Fibroblast of villous mesenchyme (primary cell): ENCODE measurements around the gene CIRBP. TPM values are rescaled to one million over a fixed set of nuclear protein-coding genes. Genes with fewer than 3 reads are reported as not detected.

ENCODE experiments used
- DNase-seq: peaks from one replicate; pipeline ENCODE4 v3.0.0-alpha.2; 2010; ENCODE audit warnings: low read depth
- H3K4me3 ChIP-seq: 2 replicates; pipeline ENCODE4 v1.5.1; 2011; ENCODE audit warnings: low read depth, mild to moderate bottlenecking, low read length
- total RNA-seq: library from RNA; depleted of rRNA; stranded (reverse); fragments of >200 nt; gene quantifications from 2 replicates; pipeline ENCODE4 v1.2.3, GENCODE V29; 2012
- TF ChIP-seq, protein P1 (sequence below): IDR thresholded peaks from 2 replicates; pipeline ENCODE4 v1.5.1; 2012; ENCODE audit warnings: low read depth, mild to moderate bottlenecking, low read length; ENCODE audit not compliant: insufficient read depth

The CIRBP gene
- total RNA-seq, 1 donor, result 85.5 TPM

DNA sequence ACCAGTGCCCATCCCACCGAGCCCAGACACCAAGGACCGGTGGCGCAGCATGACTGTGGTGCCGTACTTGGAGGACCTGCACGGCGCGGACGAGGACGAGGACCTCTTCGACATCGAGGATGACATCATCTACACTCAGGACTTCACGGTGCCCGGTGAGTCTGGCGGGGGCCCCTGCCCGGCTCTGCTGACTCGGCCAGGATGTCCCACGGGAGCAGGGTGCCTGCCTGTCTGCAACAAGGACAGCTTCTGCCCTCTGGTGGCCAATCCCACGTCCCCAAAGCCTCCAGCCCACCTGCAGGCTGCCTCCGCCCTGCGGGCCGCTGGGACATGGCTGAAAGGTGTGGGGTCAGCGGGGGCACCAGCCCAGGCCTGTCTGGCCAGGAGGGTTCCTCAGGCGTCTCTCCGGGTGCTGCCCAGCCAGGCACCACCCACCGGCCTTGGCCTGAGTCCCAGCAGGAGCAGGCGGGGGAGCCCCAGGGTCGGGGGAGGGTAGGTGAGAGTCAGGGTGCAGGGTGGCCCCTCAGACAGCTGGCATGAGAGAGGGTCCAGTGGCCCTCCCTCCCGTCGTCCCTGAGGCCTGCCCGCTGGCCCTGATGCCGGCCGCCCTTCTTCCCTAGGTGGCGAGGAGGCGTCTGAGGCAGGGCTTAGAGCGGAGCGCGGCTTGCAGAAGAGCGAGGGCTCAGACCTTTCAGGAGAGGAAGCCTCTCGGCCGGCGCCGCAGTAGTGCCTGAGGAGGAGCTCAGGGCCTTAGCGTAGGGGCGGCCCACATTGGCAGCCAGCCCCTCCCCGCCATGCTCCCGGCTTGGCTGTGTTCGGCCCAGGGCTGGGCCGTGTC is 45.9 kb upstream of the CIRBP start:
- no peak overlapping the region for H3K4me3 ChIP-seq
- TF ChIP-seq, protein P1, sequence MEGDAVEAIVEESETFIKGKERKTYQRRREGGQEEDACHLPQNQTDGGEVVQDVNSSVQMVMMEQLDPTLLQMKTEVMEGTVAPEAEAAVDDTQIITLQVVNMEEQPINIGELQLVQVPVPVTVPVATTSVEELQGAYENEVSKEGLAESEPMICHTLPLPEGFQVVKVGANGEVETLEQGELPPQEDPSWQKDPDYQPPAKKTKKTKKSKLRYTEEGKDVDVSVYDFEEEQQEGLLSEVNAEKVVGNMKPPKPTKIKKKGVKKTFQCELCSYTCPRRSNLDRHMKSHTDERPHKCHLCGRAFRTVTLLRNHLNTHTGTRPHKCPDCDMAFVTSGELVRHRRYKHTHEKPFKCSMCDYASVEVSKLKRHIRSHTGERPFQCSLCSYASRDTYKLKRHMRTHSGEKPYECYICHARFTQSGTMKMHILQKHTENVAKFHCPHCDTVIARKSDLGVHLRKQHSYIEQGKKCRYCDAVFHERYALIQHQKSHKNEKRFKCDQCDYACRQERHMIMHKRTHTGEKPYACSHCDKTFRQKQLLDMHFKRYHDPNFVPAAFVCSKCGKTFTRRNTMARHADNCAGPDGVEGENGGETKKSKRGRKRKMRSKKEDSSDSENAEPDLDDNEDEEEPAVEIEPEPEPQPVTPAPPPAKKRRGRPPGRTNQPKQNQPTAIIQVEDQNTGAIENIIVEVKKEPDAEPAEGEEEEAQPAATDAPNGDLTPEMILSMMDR, result peak; percentile 53
- DNase-seq, result peak; percentile 49

DNA sequence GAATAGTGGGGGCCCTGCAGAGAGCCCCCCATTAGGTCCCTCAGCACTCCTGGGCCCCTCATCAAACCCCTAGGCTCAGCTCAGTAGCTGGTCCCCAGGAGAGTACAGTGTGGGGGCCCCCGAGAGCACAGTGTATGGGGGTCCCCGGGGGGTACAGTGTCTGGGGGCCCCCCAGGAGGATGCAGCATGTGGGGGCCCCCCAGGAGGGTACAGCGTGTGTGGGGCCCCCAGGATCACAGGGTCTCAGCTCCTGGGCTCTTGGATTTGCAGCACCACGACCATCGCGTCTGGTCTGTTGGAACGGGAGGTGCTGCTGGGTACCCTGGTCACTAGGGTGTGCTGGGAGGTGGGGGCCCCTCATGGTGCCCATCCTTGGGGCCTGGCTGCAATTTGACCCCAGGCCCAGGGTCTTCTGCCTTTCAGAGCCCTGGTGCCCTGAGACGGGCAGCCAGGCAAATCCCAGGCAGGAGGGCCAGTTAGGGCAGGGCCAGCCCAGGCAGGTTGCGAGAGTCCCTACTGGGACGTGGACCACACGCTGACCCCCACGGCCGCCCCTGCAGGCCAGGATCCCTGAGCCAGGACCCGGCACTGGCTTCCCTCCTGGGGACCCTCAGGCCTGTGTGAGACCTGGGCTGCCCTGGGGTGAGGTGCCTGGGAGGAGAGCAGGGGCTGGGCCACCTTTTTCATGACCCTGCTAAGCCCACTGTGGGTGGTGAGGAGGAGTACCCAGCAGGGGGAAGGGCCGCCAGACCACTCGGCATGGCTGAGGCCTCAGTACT is 44.9 kb upstream of the CIRBP start:
- H3K4me3 ChIP-seq, result no peak overlapping the region

DNA sequence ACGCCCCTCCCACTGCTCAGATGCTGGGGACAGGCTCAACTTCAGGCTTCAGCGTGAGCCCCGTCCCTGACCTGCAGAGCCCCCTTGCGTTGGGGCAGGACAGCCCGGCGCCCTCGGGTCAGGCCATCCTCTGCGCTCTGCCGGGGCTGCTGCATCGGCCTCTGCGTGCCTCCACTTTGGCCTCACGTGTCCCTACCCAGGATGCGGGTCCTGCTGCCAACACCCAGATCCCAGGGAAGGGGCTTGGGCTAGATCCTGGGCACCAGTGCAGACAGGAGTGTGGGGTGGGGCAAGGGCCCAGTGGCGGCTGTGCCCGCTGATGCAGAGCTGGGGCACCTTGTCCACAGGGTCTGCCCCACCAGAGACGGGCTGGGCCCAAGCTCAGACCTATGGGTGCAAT is 44.3 kb upstream of the CIRBP start:
- DNase-seq, result no peak

More for the DNA sequence above, 44.9 kb upstream of the CIRBP start:
- no peak for DNase-seq
- TF ChIP-seq, protein P1, result no peak

DNA sequence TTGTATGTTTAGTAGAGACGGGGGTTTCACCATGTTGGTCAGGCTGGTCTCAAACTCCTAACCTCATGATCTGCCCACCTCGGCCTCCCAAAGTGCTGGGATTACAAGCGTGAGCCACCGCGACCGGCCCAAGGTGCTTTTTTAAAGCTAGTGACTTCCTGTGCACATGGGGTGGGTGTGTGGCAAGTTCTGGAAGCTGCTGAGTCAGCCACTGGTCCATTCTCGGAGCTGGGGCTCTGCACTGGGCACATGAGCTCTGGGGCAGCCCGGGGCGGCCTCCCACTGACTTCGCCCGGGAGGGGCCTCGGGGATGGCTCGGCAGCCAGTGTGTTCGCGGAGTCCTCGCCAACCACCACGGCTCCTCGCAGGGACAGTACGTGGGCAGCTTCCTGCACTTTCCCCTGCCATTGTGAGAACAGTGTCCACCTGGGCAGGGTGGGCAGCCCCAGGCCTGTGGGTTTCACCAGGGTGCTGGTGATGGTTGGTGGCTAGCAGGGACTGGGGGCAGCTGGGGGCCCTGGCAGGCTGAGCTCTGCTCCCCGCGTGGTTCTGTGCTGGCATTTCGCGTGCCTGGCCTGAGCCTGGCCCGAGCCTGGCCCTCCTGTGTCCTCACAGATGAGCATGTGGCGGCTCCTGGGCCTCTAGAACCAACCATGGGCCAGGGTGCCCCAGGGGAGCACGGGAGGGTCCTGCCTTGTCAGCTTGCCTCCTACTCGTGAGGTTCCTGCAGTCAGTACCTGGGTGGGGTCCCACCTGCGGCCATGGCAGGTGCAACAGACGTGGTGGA is 43.5 kb upstream of the CIRBP start:
- H3K4me3 ChIP-seq, result no peak overlapping the region
- TF ChIP-seq, protein P1, result no peak
- DNase-seq, result no peak

More for the DNA sequence above, 44.3 kb upstream of the CIRBP start:
- TF ChIP-seq, protein P1, result no peak
- H3K4me3 ChIP-seq, result no peak overlapping the region

DNA sequence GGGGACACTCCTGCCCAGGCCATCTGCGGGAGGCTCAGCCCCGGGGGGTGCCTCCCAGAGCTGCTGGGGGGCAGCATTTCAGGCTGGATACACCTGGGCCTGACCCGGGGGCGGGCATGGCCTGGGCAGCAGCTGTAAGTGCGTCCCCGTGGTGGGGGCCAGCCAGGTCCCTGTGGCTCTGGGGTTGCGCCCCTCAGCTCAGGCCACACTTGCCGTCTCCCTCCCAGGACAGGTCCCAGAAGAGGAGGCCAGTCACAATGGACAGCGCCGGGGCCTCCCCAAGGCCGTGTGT is 43.0 kb upstream of the CIRBP start:
- no peak overlapping the region for H3K4me3 ChIP-seq
- TF ChIP-seq, protein P1, result no peak
- DNase-seq, result no peak

DNA sequence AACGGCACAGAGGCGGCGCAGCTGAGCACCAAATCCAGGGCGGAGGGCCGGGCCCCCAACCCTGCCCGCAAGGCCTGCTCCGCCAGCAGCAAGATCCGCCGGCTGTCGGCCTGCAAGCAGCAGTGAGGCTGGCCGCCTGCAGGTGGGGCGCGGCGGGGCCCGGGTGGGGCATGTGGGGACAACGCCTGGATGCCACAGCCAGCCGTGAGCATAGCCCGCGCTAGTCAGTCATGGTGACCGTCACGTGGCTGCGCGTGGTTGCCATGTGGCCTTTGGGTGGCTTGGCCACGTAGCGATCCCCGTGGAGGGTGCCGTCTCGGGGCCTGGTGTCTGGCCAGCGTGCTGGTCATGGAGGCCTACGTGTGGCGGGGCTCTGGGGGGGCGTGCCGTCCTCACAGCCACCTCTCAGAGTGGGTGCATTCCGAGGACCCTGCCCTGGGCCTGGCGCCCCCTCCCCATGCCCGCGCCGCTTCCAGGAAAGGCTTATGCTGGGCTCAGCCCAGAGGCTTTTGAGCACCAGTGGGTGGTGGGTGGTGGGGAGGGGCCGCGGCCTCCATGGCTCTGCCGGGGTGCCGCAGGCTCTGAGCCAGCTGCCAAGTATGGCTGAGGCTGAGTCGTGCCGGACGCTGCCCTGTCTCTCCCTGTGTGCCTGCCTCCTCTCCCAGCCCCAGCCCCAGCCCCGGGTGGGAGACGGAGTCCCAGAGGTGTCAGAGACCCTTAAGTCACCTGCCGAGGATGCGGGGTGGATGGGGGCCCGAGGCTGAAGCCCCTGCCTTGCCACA is 42.4 kb upstream of the CIRBP start:
- TF ChIP-seq, protein P1, result no peak
- no peak for DNase-seq
- no peak overlapping the region for H3K4me3 ChIP-seq
